ENCODE data around the gene C1orf21.

- TF ChIP-seq POLR2AphosphoS5 (IDR thresholded peaks at IDR 0.05; ENCODE audit: low read depth, low read length) (no peak), CTCF (IDR thresholded peaks at IDR 0.05) (no peak)
- TF ChIP-seq, protein P1, sequence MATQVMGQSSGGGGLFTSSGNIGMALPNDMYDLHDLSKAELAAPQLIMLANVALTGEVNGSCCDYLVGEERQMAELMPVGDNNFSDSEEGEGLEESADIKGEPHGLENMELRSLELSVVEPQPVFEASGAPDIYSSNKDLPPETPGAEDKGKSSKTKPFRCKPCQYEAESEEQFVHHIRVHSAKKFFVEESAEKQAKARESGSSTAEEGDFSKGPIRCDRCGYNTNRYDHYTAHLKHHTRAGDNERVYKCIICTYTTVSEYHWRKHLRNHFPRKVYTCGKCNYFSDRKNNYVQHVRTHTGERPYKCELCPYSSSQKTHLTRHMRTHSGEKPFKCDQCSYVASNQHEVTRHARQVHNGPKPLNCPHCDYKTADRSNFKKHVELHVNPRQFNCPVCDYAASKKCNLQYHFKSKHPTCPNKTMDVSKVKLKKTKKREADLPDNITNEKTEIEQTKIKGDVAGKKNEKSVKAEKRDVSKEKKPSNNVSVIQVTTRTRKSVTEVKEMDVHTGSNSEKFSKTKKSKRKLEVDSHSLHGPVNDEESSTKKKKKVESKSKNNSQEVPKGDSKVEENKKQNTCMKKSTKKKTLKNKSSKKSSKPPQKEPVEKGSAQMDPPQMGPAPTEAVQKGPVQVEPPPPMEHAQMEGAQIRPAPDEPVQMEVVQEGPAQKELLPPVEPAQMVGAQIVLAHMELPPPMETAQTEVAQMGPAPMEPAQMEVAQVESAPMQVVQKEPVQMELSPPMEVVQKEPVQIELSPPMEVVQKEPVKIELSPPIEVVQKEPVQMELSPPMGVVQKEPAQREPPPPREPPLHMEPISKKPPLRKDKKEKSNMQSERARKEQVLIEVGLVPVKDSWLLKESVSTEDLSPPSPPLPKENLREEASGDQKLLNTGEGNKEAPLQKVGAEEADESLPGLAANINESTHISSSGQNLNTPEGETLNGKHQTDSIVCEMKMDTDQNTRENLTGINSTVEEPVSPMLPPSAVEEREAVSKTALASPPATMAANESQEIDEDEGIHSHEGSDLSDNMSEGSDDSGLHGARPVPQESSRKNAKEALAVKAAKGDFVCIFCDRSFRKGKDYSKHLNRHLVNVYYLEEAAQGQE (IDR thresholded peaks at IDR 0.05; ENCODE audit: insufficient read depth in 1 of 2, low read depth in 2 of 2, low read length in 1 of 2), result no peak
Observed at GRCh38 chr1:184390889-184391288, 4.1 kb downstream of the C1orf21 start.

Measured in Panc1 (cell line).